GDM1 (cell line): ENCODE measurements around the gene PI16.
"Not testable (repeated sequence)": the region's sequence is repeated elsewhere in the genome, so short reads cannot be mapped to it uniquely, and the experiment has no call there.

ENCODE experiments used
- DNase-seq: peaks from one replicate; lab custom pipeline; 2025; lab: John Stamatoyannopoulos, UW

The PI16 gene

GRCh38 chr6:36976007-36976264 is 21.4 kb downstream of the PI16 start:
- no peak for DNase-seq

- DNase-seq = no peak
These were observed 22.0 kb downstream of the PI16 start for GRCh38 chr6:36976509-36976908.

- no peak for DNase-seq
These were observed 22.4 kb downstream of the PI16 start for GRCh38 chr6:36976931-36977330.

- no peak for DNase-seq
These were observed 23.0 kb downstream of the PI16 start for GRCh38 chr6:36977470-36977941.

DNA sequence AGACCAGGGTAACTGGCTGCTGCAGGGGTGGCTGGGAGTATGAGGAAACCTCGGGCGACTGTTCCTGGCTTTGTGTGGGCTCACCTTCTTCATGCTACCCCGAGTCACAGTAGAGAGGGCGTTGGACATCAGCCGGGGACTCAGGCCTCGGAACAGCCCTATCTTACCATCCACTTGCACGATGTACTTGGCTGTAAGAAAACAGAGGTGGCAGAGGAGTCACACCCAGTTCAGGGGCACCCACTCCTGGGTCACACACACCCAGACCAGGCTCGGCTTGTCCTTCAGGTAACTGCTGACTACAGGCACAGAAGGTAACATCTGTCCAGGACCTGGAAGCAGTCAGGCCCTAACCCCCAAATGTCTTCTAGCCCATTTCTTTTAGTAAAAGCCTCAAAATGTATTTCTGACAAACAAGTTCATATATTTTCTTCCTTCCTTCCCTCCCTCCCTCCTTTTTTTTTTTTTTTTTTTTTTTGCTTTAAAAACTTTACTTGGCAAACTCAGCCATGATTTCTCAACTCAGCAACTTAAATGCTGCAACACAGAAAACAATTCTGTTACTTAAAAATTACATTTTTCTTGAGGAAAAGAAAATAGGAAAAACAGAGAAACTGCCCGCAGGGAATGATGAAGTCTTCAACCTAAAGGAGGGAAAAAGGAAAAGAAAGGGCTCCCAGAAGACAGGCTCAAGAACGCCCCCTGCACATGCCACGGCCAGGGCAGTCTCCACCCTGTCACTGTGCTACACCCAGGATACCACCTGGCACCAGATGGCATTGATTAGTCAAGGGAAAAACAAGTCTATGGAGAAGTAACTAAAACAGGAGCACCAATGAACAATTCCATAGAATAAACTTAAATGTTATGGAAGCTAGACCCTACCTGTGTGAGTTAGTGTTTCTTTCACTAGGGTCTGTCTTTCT is 24.1 kb downstream of the PI16 start:
- no peak for DNase-seq

DNA sequence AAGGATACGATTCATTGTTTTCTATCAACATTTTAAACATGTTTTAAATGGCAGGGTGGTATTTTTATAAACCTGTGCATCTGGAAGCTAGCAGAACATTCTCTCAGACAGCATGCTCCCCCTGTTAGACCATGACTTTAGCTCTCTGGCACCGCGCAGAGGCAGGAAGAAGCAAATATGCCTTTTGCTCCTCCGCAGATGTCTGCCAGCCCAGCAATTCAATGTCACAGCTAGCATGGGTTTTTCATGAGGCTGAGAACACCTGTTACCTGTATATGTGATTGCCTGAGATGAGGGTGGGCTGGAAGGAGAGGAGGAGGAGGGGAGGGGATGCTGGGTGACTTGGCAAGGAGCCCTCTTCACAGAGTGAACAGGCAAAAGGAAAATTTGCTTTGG is 24.8 kb downstream of the PI16 start:
- DNase-seq = no peak

GRCh38 chr6:36980129-36980528 is 25.6 kb downstream of the PI16 start:
- no peak for DNase-seq

DNA sequence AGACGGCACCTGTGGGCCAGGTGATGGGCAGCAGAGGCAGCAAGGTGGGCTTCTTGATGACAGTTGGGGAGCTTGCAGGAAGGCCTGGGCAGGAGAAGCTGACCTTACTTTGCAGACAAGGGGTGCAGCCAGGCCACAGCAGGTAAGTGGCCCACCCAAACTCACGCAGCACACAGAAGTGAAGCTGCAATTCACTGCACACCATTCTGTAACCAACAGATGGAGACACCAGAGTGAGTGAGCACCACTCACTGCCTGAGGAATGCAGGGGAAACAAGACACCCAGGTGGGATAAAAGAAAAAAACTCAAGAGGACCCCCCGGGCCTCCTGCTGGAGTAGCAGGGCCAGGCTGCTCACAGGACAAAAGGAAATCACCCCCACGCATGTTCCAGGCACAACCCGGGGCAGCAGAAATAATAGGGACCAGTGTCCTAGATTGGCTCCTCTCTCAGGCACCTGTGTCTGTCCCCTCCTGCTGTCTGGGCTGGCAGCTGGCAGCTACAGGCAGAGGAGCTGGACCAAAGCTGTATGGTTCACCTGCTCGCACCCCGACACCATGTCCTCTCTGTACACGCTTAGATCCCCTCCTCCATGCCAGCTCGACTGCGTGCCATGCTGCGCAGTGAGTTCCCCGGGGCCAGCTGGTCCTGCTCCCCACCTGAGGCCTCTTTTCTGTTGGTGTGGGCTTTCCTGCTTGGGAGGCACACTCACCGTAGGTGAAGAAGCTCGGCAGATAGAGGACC is 26.5 kb downstream of the PI16 start:
- no peak for DNase-seq

GRCh38 chr6:36983538-36983937 is 29.0 kb downstream of the PI16 start:
- no peak for DNase-seq

DNA sequence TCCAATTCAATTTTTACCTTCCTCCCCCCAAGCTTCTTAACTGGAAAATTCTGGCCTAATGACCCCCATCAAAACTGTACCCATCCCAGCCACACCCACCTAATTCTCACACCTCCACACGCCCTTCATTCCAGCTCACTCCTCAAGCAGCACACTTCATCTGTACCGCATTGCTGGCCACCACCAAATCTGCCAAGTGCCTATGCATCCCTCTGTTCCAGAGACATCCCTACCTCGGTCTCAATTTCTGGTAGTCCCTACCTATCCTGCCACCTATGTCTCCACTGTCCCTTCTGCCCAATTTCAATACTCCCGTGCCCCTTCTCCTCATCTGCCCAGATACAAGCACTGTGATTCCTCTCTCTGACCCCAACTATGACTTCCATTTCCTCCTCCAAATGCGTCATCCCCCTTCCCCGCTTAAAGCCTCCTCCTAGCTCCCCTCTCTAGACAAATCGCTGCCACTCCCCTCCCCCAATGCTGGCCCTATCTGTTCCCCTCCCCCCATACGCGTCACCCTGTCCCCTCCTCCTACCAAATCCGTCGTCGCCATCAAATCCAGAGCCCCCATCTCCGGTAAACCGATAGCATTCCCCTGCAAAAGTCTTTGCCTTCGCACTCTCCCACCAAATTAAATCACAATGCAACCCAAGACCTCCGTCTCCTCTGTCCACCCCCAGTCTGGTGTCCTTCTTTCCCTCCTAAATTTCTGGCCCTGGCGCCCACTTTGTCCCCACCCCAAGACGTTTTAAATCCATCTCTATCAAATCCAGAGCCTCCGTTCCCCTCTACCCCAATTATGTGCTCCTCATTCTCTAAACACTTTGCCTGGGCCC is 30.3 kb downstream of the PI16 start:
- no peak for DNase-seq

GRCh38 chr6:36985417-36985807 is 30.9 kb downstream of the PI16 start:
- DNase-seq = no peak

DNA sequence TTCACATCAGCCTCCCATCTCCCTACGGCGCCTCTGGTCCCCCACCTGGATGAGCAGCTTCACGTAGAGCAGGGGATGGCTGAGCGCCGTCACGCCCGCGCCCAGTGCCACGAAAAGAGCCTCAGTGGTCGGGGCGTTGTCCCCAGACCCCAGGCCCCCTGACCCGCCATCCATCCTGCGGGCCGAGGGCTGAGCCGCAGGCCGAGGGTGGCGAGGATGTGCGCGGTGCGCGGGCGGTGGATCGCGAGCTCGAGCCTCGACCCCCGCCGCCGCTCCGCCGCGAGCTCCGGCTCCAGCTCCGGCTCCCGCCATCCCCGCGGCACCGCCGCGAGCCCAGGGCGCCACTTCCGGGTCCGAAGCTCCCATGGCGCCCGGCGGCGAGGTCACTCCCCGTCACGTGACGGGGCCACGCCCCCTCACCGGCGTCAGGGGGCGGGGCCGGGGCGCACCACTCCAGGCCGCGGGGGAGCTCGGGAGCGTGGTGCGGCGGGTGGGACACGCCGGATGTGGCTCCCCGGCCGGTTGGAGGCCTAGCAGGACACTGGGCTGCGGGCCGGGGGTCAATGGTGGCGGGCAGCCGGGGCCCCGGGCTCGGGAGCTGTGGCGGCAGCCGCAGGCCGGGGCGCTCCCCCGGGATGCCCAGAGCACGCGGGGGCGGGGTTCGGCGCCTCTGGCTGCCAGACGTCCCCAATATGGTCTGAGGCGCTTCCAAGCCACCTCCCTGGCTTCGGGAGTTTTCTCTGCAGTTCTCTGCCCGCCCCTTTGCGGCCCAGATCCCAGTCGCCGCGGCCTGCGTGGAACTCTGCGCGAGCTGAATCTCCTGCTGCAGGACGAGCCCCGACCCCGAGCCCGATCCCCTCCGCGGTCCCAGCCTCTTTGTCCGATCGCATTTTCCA is 31.5 kb downstream of the PI16 start, which contains the start of gene MTCH1:
MTCH1 (minus strand) TSS at position 389 of the 896 bp plus-strand sequence; CDS start at position 366, 23 bp downstream.
- peak; percentile 86 for DNase-seq

DNA sequence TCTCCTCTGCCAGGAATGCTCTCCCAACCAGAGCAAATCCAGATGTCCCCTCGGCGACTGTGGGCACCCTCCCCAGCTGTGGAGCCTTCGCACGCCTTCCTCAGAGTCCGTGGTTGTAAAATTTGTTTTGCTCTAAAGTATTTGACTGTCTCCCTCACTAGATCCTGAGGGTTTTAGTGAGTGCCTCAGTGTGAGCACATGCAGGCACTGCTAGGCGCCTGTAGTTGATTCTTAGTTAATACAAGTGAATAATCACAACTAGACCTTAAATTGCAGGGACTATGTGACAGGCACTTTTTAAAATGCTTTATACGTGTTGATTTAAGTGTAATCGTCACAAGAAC is 32.1 kb downstream of the PI16 start:
- DNase-seq = no peak

DNA sequence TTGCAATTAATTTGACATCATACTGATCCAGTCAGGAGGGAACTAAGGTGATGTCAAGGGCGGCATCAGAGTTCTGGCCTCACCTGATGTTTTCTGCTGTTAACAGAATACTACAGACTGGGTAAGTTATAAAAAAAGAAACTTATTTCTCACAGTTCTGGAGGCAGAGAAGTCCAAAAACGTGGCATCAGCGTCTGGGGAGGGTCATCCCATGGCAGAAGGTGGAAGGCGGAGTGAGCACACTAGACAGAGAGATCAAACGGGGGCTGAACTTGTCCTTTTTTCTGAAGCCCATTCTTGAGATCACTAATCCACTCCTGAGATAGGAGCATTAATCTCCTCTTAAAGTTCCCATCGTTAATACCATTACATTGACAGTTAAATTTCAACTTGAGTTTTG is 34.7 kb downstream of the PI16 start:
- no peak for DNase-seq

GRCh38 chr6:36990401-36990800 is 35.9 kb downstream of the PI16 start:
- not testable (repeated sequence) for DNase-seq

DNA sequence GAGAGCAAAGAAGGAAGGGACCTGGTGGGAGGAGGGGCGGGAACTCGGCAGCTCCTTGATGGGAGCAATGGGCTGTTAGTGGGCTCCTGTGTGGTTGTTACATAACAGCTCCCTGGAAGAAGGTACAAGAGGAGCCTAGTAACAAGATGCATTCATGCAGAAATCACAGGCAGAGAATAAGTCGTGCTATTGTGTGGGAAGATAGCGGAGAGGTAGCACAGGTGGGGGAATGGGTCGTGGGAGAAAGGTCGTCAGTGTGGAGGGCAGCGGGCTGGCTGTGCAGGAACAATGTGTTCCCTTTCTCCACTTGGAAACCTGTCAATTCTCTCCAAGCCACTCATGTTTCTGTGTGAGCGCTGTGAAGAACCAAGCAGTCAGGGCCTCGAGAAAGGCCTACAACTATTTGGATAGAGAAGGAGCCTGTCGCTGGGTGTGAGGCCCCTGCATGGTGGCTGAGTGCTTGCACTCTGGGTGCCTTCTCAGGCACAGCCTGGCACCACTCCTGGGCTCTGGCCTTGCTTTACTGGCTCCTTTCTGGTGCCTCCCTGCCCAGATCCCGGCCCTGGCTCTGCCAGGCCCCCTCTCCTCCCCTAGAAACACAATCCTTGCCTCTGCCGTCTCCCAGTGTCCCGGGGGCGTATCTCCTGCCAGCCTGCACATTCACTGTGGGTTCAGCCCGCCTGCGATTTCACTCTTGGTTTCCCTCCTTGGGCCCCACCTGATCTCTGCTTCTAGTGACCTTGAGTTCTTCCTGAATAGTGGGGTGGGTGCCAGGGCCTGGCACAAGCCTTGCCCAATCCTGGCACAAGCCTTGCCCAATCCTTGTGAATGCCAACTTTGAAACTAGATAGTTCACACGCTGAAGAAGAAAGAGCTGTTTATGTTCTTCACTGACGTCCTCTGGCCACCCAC is 43.5 kb downstream of the PI16 start:
- DNase-seq = no peak

DNA sequence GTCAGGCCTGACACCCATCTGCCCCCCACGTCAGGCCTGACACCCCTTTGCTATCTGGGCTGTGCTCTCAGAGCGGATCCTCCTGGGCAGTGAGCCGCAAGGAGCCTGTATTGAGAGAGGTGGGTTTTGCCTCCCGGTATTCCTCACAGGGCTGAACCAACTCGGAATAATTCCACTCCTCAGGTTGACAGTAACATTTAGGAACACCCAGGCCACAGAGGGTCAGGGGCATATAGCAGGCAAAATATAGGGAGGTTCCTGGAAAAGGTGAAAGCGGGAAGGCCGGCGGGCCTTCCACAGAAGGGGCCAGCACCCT is 44.1 kb downstream of the PI16 start:
- DNase-seq = no peak

- no peak for DNase-seq
These were observed 44.7 kb downstream of the PI16 start for GRCh38 chr6:36999061-36999750.

DNA sequence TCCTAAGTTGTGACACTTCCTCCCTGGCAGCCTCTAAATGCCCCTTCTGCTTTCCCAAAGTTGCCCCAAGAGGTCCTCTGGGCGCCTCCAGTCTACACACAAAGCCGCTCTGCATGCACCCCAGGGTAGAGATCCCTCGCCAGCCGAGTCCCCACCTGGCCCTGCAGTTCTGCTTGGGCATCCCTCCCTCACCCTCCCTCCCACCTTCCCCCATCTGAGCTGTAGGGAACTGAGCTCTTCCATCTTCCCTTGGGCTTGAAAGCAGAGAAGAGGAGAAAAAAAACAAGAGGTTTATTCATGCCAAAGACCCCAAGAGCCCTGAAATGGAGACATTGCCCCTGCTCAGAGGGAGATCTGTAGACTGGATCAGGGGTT is 45.2 kb downstream of the PI16 start:
- no peak for DNase-seq
